Fibroblast of villous mesenchyme (primary cell): ENCODE measurements around the gene FCRL2. TPM values are rescaled to one million over a fixed set of nuclear protein-coding genes. Genes with fewer than 3 reads are reported as not detected.

ENCODE experiments used
- DNase-seq: peaks from one replicate; pipeline ENCODE4 v3.0.0-alpha.2; 2010; ENCODE audit warnings: low read depth
- H3K4me3 ChIP-seq: 2 replicates; pipeline ENCODE4 v1.5.1; 2011; ENCODE audit warnings: low read depth, mild to moderate bottlenecking, low read length
- CTCF ChIP-seq: IDR thresholded peaks from 2 replicates; pipeline ENCODE4 v1.5.1; 2012; ENCODE audit warnings: low read depth, mild to moderate bottlenecking, low read length; ENCODE audit not compliant: insufficient read depth
- total RNA-seq: library from RNA; depleted of rRNA; stranded (reverse); fragments of >200 nt; gene quantifications from 2 replicates; pipeline ENCODE4 v1.2.3, GENCODE V29; 2012

Gene FCRL2
- total RNA-seq, 1 donor: not detected

- no peak for TF ChIP-seq CTCF
- H3K4me3 ChIP-seq: no peak overlapping the region
- no peak for DNase-seq
Observed at GRCh38 chr1:157732755-157733154, 44.2 kb downstream of the FCRL2 start.

GRCh38 chr1:157725221-157725577, 51.7 kb downstream of the FCRL2 start:
- no peak for DNase-seq
- H3K4me3 ChIP-seq: no peak overlapping the region
- no peak for TF ChIP-seq CTCF

- DNase-seq: no peak
- H3K4me3 ChIP-seq: no peak overlapping the region
- TF ChIP-seq CTCF: no peak
Observed at GRCh38 chr1:157724537-157725220, 52.3 kb downstream of the FCRL2 start.

- DNase-seq: no peak
- TF ChIP-seq CTCF: no peak
- no peak overlapping the region for H3K4me3 ChIP-seq
Observed at GRCh38 chr1:157723157-157723556, 53.8 kb downstream of the FCRL2 start.

GRCh38 chr1:157721985-157722384, 54.9 kb downstream of the FCRL2 start:
- H3K4me3 ChIP-seq: no peak overlapping the region
- no peak for TF ChIP-seq CTCF
- DNase-seq: no peak

- DNase-seq: no peak
- no peak for TF ChIP-seq CTCF
- H3K4me3 ChIP-seq: no peak overlapping the region
Observed at GRCh38 chr1:157715736-157716135, 61.2 kb downstream of the FCRL2 start.

GRCh38 chr1:157711802-157712201, 65.1 kb downstream of the FCRL2 start:
- TF ChIP-seq CTCF: no peak
- H3K4me3 ChIP-seq: no peak overlapping the region

More at GRCh38 chr1:157711802-157712201, 65.1 kb downstream of the FCRL2 start:
- DNase-seq: no peak
